Activated CD4-positive, CD25-positive, alpha-beta regulatory T cell (primary cell): ENCODE data around the gene HECA.
"Not testable (repeated sequence)": the region's sequence is repeated elsewhere in the genome, so short reads cannot be mapped to it uniquely, and the experiment has no call there.

Source experiments
- DNase-seq, 4 experiments: peaks; one replicate each; lab custom pipeline; 2025; lab: John Stamatoyannopoulos, UW

The HECA gene

GRCh38 chr6:139134817-139135577 lies at the start of gene HECA:
TSS of gene HECA (plus strand) at chr6:139135080. CDS start at chr6:139135397, 317 bp downstream.
- peak; percentile 98 to 99 (median 98) for DNase-seq

- no peak for DNase-seq
Measured at GRCh38 chr6:139091826-139092225, 43.1 kb upstream of the HECA start.

GRCh38 chr6:139099984-139100383 lies 34.9 kb upstream of the HECA start:
- DNase-seq, result no peak

- DNase-seq, result no peak
Measured at GRCh38 chr6:139107051-139107450, 27.8 kb upstream of the HECA start.

- no peak for DNase-seq
Measured at GRCh38 chr6:139108378-139108777, 26.5 kb upstream of the HECA start.

- no peak for DNase-seq
Measured at GRCh38 chr6:139109558-139109957, 25.3 kb upstream of the HECA start.

GRCh38 chr6:139112146-139112545 lies 22.7 kb upstream of the HECA start:
- no peak for DNase-seq

- DNase-seq, result no peak
Measured at GRCh38 chr6:139112561-139112960, 22.3 kb upstream of the HECA start.

- DNase-seq, result no peak
Measured at GRCh38 chr6:139114746-139115145, 20.1 kb upstream of the HECA start.

GRCh38 chr6:139115989-139116758 lies 18.7 kb upstream of the HECA start:
- no peak for DNase-seq

GRCh38 chr6:139117734-139118133 lies 17.1 kb upstream of the HECA start:
- DNase-seq, result no peak

GRCh38 chr6:139119552-139119951 lies 15.3 kb upstream of the HECA start:
- no peak for DNase-seq

GRCh38 chr6:139122823-139123222 lies 12.1 kb upstream of the HECA start:
- DNase-seq, result not testable (repeated sequence)

GRCh38 chr6:139124887-139125672 lies 9.8 kb upstream of the HECA start:
- peak; percentile 33 to 61 (median 47) for DNase-seq

GRCh38 chr6:139126255-139126654 lies 8.6 kb upstream of the HECA start:
- no peak for DNase-seq

GRCh38 chr6:139126931-139127330 lies 7.9 kb upstream of the HECA start:
- no peak for DNase-seq

- DNase-seq, result no peak
Measured at GRCh38 chr6:139129284-139129683, 5.6 kb upstream of the HECA start.

GRCh38 chr6:139131736-139132280 lies 3.1 kb upstream of the HECA start:
- DNase-seq, result no peak

- no peak for DNase-seq
Measured at GRCh38 chr6:139133262-139134063, 1.4 kb upstream of the HECA start.

- DNase-seq, result no peak
Measured at GRCh38 chr6:139134064-139134395, 850 bp upstream of the HECA start.
